Right lobe of liver (tissue), 4 donors: ENCODE results near the gene SF3B6.

ENCODE experiments used
- POLR2A ChIP-seq: fragments of 450-650 bp; IDR thresholded peaks from one replicate; pipeline ENCODE4 v1.6.1; 2017; ENCODE audit warnings: antibody characterized with exemption, mild to moderate bottlenecking
- TF ChIP-seq, protein P1 (sequence below), 4 donors: fragments of 200-600 bp in 3 of 4; fragments of 450-650 bp in 1 of 4; IDR thresholded peaks; one replicate each; pipeline versions ENCODE4 v1.5.1 to v1.8.0; 2016 to 2022; ENCODE audit warnings: antibody characterized with exemption in 4 of 4, mild to moderate bottlenecking in 2 of 4
- donor health status: DM: no; HTN: no; CAD: no.
- donor health status: DM: no; HTN: no; CAD: no.
- donor health status: DM: no; HTN: yes; CAD: no.

- TF ChIP-seq, protein P1, sequence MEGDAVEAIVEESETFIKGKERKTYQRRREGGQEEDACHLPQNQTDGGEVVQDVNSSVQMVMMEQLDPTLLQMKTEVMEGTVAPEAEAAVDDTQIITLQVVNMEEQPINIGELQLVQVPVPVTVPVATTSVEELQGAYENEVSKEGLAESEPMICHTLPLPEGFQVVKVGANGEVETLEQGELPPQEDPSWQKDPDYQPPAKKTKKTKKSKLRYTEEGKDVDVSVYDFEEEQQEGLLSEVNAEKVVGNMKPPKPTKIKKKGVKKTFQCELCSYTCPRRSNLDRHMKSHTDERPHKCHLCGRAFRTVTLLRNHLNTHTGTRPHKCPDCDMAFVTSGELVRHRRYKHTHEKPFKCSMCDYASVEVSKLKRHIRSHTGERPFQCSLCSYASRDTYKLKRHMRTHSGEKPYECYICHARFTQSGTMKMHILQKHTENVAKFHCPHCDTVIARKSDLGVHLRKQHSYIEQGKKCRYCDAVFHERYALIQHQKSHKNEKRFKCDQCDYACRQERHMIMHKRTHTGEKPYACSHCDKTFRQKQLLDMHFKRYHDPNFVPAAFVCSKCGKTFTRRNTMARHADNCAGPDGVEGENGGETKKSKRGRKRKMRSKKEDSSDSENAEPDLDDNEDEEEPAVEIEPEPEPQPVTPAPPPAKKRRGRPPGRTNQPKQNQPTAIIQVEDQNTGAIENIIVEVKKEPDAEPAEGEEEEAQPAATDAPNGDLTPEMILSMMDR (IDR thresholded peaks at IDR 0.05), result no peak
- no peak for TF ChIP-seq POLR2A
Measured at GRCh38 chr2:24104110-24104650, 28.1 kb upstream of the SF3B6 start.
